ENCODE data around the gene ZAR1L. TPM values are rescaled to one million over a fixed set of nuclear protein-coding genes. Genes with fewer than 3 reads are reported as not detected.
A peak's percentile ranks its signal among the peaks of the same experiment; 100 is the strongest.

Gene ZAR1L
- total RNA-seq, 1 donor from 2014 or later, result not detected

DNA sequence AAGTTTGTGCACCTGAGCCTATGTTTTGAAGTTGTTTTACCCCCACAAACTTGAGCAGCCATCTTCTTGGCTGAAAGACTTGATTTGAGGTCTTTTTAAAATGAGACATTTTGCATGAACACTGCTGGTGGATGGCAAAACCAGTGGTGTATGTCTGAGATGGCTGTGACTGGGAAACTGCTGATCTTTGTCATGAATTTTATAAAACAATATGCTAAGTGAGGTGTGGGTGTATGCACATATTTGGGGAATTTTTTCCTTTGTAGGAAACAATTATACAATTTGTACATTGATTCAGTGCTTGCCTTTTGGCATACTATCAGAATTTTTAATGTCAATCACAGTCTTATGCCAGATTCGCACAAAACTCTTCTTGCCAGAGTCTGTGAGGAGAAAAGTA is 52.5 kb downstream of the ZAR1L start:
- H3K9me3 Mint-ChIP-seq, result no peaks in the 10 kb centered on the region
- no peak overlapping the region for H3K27ac Mint-ChIP-seq
- H3K4me1 Mint-ChIP-seq (ENCODE audit: unreplicated experiment), result no peaks in the 10 kb centered on the region
- no peaks in the 10 kb centered on the region for H3K27me3 Mint-ChIP-seq
- TF ChIP-seq CTCF (conservative IDR thresholded peaks at IDR 0.05), result no peak
- no peak for DNase-seq (ENCODE audit: extremely low spot score, unreplicated experiment)
- H3K36me3 Mint-ChIP-seq, result peaks cover 5% of the 10 kb centered on the region
- no peak overlapping the region for H3K4me3 Mint-ChIP-seq

DNA sequence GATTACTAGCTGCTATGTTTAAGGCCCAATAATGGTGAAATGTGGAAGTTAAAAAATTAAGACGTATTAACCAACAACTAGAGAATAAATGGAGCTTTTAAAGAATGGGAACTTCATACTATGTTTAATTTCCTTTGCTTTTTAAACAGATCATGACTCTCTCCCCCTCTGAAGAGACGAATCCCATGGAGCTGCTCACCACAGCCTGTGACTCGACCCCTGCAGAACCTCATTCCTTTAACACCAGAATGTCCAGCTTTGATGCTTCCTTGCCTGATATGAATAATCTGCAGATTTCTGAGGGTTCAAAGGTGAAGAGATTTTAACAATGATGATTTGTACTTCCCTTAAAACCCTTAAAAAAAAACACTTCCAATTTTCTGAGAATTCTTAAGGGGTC is 53.0 kb downstream of the ZAR1L start:
- no peak for TF ChIP-seq CTCF (conservative IDR thresholded peaks at IDR 0.05)
- Mint-ChIP-seq H3K4me3 (no peak overlapping the region), H3K4me1 (ENCODE audit: unreplicated experiment) (no peaks in the 10 kb centered on the region), H3K27me3 (no peaks in the 10 kb centered on the region), H3K27ac (no peak overlapping the region), H3K36me3 (peaks cover 4% of the 10 kb centered on the region), H3K9me3 (no peaks in the 10 kb centered on the region)
- no peak for DNase-seq (ENCODE audit: extremely low spot score, unreplicated experiment)

GRCh38 chr13:32261567-32261966 is 53.6 kb downstream of the ZAR1L start:
- Mint-ChIP-seq H3K9me3 (no peaks in the 10 kb centered on the region), H3K27ac (no peak overlapping the region), H3K36me3 (peaks cover 4% of the 10 kb centered on the region), H3K27me3 (no peaks in the 10 kb centered on the region), H3K4me1 (ENCODE audit: unreplicated experiment) (no peaks in the 10 kb centered on the region), H3K4me3 (no peak overlapping the region)
- TF ChIP-seq CTCF (conservative IDR thresholded peaks at IDR 0.05), result no peak
- no peak for DNase-seq (ENCODE audit: extremely low spot score, unreplicated experiment)

DNA sequence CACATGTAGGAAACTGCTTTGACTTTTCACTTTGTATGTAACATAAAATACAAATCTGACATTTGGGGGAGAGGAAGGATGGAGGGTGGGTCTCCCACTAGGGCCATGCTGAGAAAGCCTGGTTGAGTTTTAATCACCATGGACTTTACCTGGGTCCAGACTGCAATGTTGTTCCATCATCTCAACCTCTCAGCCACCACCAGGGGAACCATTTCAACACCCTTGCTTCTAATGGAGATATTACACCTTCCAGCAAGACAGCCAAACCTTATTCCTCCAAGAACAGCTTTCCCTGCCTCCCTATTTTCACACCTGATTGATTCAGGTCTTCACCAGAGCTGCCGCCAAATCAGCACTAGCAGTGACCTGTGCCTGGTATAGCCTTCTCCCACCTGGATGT is 56.0 kb downstream of the ZAR1L start:
- peaks cover 5% of the 10 kb centered on the region for H3K4me1 Mint-ChIP-seq (ENCODE audit: unreplicated experiment)
- H3K9me3 Mint-ChIP-seq, result no peaks in the 10 kb centered on the region
- peaks cover 4% of the 10 kb centered on the region for H3K36me3 Mint-ChIP-seq
- DNase-seq (ENCODE audit: extremely low spot score, unreplicated experiment), result no peak
- H3K27me3 Mint-ChIP-seq, result no peaks in the 10 kb centered on the region
- H3K4me3 Mint-ChIP-seq, result no peak overlapping the region
- no peak overlapping the region for H3K27ac Mint-ChIP-seq
- TF ChIP-seq CTCF (conservative IDR thresholded peaks at IDR 0.05), result peak; percentile 17

GRCh38 chr13:32257649-32258048 is 57.5 kb downstream of the ZAR1L start:
- Mint-ChIP-seq H3K36me3 (peaks cover 4% of the 10 kb centered on the region), H3K9me3 (no peaks in the 10 kb centered on the region), H3K4me1 (ENCODE audit: unreplicated experiment) (peaks cover 5% of the 10 kb centered on the region), H3K27ac (no peak overlapping the region), H3K4me3 (no peak overlapping the region), H3K27me3 (no peaks in the 10 kb centered on the region)
- no peak for DNase-seq (ENCODE audit: extremely low spot score, unreplicated experiment)
- TF ChIP-seq CTCF (conservative IDR thresholded peaks at IDR 0.05), result no peak

GRCh38 chr13:32256243-32256642 is 58.9 kb downstream of the ZAR1L start:
- Mint-ChIP-seq H3K4me3 (no peak overlapping the region), H3K27ac (no peak overlapping the region), H3K9me3 (no peaks in the 10 kb centered on the region), H3K36me3 (peaks cover 4% of the 10 kb centered on the region), H3K27me3 (no peaks in the 10 kb centered on the region), H3K4me1 (ENCODE audit: unreplicated experiment) (peaks cover 5% of the 10 kb centered on the region)
- no peak for TF ChIP-seq CTCF (conservative IDR thresholded peaks at IDR 0.05)
- no peak for DNase-seq (ENCODE audit: extremely low spot score, unreplicated experiment)

Data from type B pancreatic cell (in vitro differentiated cells).